ENCODE results near the gene HMOX2.

HMOX2 gene

GRCh38 chr16:4477966-4478365, 1.8 kb downstream of the HMOX2 start:
- H3K4me3 Mint-ChIP-seq, result peak overlapping the region; percentile 84
- peaks cover 36% of the 10 kb centered on the region for H3K4me1 Mint-ChIP-seq (ENCODE audit: low read depth)
- H3K36me3 Mint-ChIP-seq (ENCODE audit: low read depth), result peaks cover 12% of the 10 kb centered on the region
- no peak overlapping the region for H3K27ac Mint-ChIP-seq
- intact Hi-C loops (cut with micrococcal nuclease), result loop anchor here (2.0 kb wide), 1 partner anchor 61 kb away; the partner anchor contains the start of gene CDIP1
- H3K27me3 Mint-ChIP-seq, result no peaks in the 10 kb centered on the region
- no peaks in the 10 kb centered on the region for H3K9me3 Mint-ChIP-seq

- Mint-ChIP-seq H3K4me1 (ENCODE audit: low read depth) (peaks cover 28% of the 10 kb centered on the region), H3K4me3 (no peak overlapping the region), H3K36me3 (ENCODE audit: low read depth) (peaks cover 45% of the 10 kb centered on the region), H3K27me3 (no peaks in the 10 kb centered on the region), H3K27ac (no peak overlapping the region), H3K9me3 (no peaks in the 10 kb centered on the region)
- intact Hi-C loops (cut with micrococcal nuclease), result no loop called here
Observed at GRCh38 chr16:4481526-4481925, 5.3 kb downstream of the HMOX2 start.

GRCh38 chr16:4481963-4482362, 5.8 kb downstream of the HMOX2 start:
- intact Hi-C loops (cut with micrococcal nuclease), result no loop called here
- Mint-ChIP-seq H3K36me3 (ENCODE audit: low read depth) (peaks cover 46% of the 10 kb centered on the region), H3K27me3 (no peaks in the 10 kb centered on the region), H3K27ac (no peak overlapping the region), H3K4me3 (no peak overlapping the region), H3K9me3 (no peaks in the 10 kb centered on the region), H3K4me1 (ENCODE audit: low read depth) (peaks cover 28% of the 10 kb centered on the region)

- H3K9me3 Mint-ChIP-seq, result no peaks in the 10 kb centered on the region
- intact Hi-C loops (cut with micrococcal nuclease), result no loop called here
- H3K4me1 Mint-ChIP-seq (ENCODE audit: low read depth), result peaks cover 11% of the 10 kb centered on the region
- H3K36me3 Mint-ChIP-seq (ENCODE audit: low read depth), result peaks cover 84% of the 10 kb centered on the region
- H3K27me3 Mint-ChIP-seq, result no peaks in the 10 kb centered on the region
- no peak overlapping the region for H3K4me3 Mint-ChIP-seq
- H3K27ac Mint-ChIP-seq, result no peak overlapping the region
Observed at GRCh38 chr16:4486126-4486893, 10.1 kb downstream of the HMOX2 start.

GRCh38 chr16:4487955-4488498, 11.8 kb downstream of the HMOX2 start:
- intact Hi-C loops (cut with micrococcal nuclease), result no loop called here
- H3K4me1 Mint-ChIP-seq (ENCODE audit: low read depth), result peaks cover 5% of the 10 kb centered on the region
- no peak overlapping the region for H3K4me3 Mint-ChIP-seq
- H3K27ac Mint-ChIP-seq, result no peak overlapping the region
- no peaks in the 10 kb centered on the region for H3K9me3 Mint-ChIP-seq
- H3K27me3 Mint-ChIP-seq, result no peaks in the 10 kb centered on the region
- H3K36me3 Mint-ChIP-seq (ENCODE audit: low read depth), result peaks cover 90% of the 10 kb centered on the region

GRCh38 chr16:4488499-4488967, 12.3 kb downstream of the HMOX2 start:
- Mint-ChIP-seq H3K9me3 (no peaks in the 10 kb centered on the region), H3K4me3 (no peak overlapping the region), H3K36me3 (ENCODE audit: low read depth) (peaks cover 90% of the 10 kb centered on the region), H3K27me3 (no peaks in the 10 kb centered on the region), H3K27ac (no peak overlapping the region), H3K4me1 (ENCODE audit: low read depth) (peaks cover 5% of the 10 kb centered on the region)
- intact Hi-C loops (cut with micrococcal nuclease), result no loop called here

DNA sequence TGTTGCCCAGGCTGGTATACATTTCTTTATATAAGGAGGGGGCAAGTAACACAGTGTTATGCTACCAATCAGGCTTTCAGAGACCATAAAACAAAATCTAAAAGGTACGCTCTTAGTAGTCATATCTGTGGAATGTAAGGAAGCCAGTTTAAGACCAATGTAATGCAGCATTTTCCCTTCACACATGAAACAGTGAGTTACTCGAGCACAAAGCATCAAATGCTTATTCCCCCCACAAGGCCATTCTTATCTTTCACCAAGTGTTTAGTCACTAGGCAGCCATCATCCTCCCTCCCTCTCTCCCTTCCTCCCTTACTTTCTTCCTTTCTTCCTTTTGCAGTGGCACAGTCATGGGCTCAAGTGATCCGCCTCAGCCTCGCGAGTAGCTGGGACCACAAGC, 12.8 kb downstream of the HMOX2 start:
- H3K36me3 Mint-ChIP-seq (ENCODE audit: low read depth), result peaks cover 85% of the 10 kb centered on the region

GRCh38 chr16:4491898-4492297, 15.7 kb downstream of the HMOX2 start:
- Mint-ChIP-seq H3K27me3 (no peaks in the 10 kb centered on the region), H3K9me3 (no peaks in the 10 kb centered on the region), H3K27ac (no peak overlapping the region), H3K4me3 (no peak overlapping the region), H3K36me3 (ENCODE audit: low read depth) (peaks cover 68% of the 10 kb centered on the region), H3K4me1 (ENCODE audit: low read depth) (no peaks in the 10 kb centered on the region)
- intact Hi-C loops (cut with micrococcal nuclease), result no loop called here

More for the DNA sequence above, 12.8 kb downstream of the HMOX2 start:
- Mint-ChIP-seq H3K27ac (no peak overlapping the region), H3K9me3 (no peaks in the 10 kb centered on the region), H3K27me3 (no peaks in the 10 kb centered on the region), H3K4me3 (no peak overlapping the region), H3K4me1 (ENCODE audit: low read depth) (peaks cover 5% of the 10 kb centered on the region)
- intact Hi-C loops (cut with micrococcal nuclease), result no loop called here

DNA sequence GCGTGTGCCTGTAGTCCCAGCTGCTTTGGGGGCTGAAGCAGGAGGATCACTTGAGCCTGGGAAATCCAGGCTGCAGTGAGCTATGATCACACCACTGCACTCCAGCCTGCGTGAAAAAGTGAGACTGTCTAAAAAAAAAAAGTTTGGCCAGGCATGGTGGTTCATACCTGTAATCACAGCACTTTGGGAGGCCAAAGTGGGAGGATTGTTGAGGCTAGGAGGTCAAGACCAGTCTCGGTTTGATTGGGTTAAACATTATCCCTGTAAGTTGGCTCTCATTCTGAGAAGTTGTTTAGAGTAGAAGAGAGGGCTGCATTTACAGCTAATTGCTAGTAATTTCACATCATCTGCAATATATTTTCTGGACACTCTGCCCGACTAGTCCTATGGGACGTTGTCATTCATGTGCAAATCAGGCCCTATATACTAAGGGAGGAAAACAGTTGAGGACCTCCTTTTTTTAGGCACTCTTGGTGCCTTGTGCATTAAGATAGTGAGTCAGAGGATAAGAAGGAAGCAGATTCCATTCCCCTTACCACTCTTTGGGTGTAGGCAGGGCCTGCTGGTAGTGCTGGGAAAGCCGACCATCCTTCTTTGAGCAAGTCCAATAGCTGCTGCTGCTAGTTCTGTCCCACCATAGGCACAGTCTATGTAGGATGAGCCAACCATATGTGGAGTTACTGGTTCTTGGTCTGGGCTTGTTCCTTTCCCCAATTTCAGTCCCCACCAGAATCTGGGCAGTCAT, 18.7 kb downstream of the HMOX2 start:
- Mint-ChIP-seq H3K27me3 (no peaks in the 10 kb centered on the region), H3K36me3 (ENCODE audit: low read depth) (peaks cover 62% of the 10 kb centered on the region), H3K27ac (no peak overlapping the region), H3K4me1 (ENCODE audit: low read depth) (peaks cover 2% of the 10 kb centered on the region), H3K9me3 (no peaks in the 10 kb centered on the region), H3K4me3 (no peak overlapping the region)
- intact Hi-C loops (cut with micrococcal nuclease), result no loop called here

- Mint-ChIP-seq H3K9me3 (no peaks in the 10 kb centered on the region), H3K4me3 (no peak overlapping the region), H3K36me3 (ENCODE audit: low read depth) (peaks cover 59% of the 10 kb centered on the region), H3K4me1 (ENCODE audit: low read depth) (peaks cover 11% of the 10 kb centered on the region), H3K27me3 (no peaks in the 10 kb centered on the region), H3K27ac (no peak overlapping the region)
- intact Hi-C loops (cut with micrococcal nuclease), result no loop called here
Observed at GRCh38 chr16:4495766-4496165, 19.6 kb downstream of the HMOX2 start.

GRCh38 chr16:4496305-4496704, 20.1 kb downstream of the HMOX2 start:
- intact Hi-C loops (cut with micrococcal nuclease), result no loop called here
- H3K9me3 Mint-ChIP-seq, result no peaks in the 10 kb centered on the region
- H3K36me3 Mint-ChIP-seq (ENCODE audit: low read depth), result peaks cover 53% of the 10 kb centered on the region
- no peak overlapping the region for H3K4me3 Mint-ChIP-seq
- peaks cover 16% of the 10 kb centered on the region for H3K4me1 Mint-ChIP-seq (ENCODE audit: low read depth)
- no peaks in the 10 kb centered on the region for H3K27me3 Mint-ChIP-seq
- no peak overlapping the region for H3K27ac Mint-ChIP-seq

DNA sequence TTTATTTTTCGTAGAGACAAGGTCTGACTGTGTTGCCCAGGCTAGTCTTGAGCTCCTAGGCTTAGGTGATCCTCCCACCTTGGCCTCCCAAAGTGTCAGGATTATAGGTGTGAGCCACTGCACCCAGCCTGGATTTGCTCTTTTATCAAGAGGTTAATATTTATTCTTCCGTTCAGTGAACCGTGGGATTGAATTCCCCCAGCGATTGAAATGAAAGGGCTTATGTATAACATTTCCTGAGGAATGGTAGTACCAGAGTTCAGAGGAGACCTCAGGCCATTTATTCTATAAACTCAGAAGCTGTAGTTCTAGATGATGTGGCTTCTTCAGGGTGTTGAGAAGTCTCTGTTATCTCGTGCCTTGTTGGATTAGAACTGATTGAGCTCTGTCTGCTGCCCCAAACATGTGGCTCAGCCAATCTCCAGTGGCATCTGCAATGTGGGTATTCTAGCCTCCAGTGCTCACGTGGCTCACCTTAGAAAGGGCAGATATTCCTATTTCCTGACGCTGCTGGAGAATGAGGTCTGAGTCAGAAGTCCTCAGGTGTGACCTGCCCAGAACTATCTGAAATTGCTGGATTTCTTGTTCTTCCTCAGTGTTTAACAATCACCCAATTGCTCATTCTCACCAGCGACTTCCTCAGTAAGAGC, 22.5 kb downstream of the HMOX2 start:
- intact Hi-C loops (cut with micrococcal nuclease), result no loop called here
- no peaks in the 10 kb centered on the region for H3K9me3 Mint-ChIP-seq
- peaks cover 36% of the 10 kb centered on the region for H3K36me3 Mint-ChIP-seq (ENCODE audit: low read depth)
- peaks cover 27% of the 10 kb centered on the region for H3K4me1 Mint-ChIP-seq (ENCODE audit: low read depth)
- no peak overlapping the region for H3K27ac Mint-ChIP-seq
- H3K27me3 Mint-ChIP-seq, result no peaks in the 10 kb centered on the region
- H3K4me3 Mint-ChIP-seq, result no peak overlapping the region

GRCh38 chr16:4499196-4499555, 23.0 kb downstream of the HMOX2 start:
- peaks cover 27% of the 10 kb centered on the region for H3K4me1 Mint-ChIP-seq (ENCODE audit: low read depth)
- H3K4me3 Mint-ChIP-seq, result no peak overlapping the region
- no peaks in the 10 kb centered on the region for H3K9me3 Mint-ChIP-seq
- intact Hi-C loops (cut with micrococcal nuclease), result no loop called here
- no peaks in the 10 kb centered on the region for H3K27me3 Mint-ChIP-seq
- H3K27ac Mint-ChIP-seq, result no peak overlapping the region
- peaks cover 36% of the 10 kb centered on the region for H3K36me3 Mint-ChIP-seq (ENCODE audit: low read depth)

- H3K27me3 Mint-ChIP-seq, result no peaks in the 10 kb centered on the region
- no peak overlapping the region for H3K4me3 Mint-ChIP-seq
- intact Hi-C loops (cut with micrococcal nuclease), result no loop called here
- peaks cover 36% of the 10 kb centered on the region for H3K36me3 Mint-ChIP-seq (ENCODE audit: low read depth)
- H3K9me3 Mint-ChIP-seq, result no peaks in the 10 kb centered on the region
- no peak overlapping the region for H3K27ac Mint-ChIP-seq
- peaks cover 34% of the 10 kb centered on the region for H3K4me1 Mint-ChIP-seq (ENCODE audit: low read depth)
Observed at GRCh38 chr16:4500272-4500671, 24.1 kb downstream of the HMOX2 start.
